ENCODE results near the gene LAMA1. TPM values are rescaled to one million over a fixed set of nuclear protein-coding genes. Genes with fewer than 3 reads are reported as not detected.

LAMA1 gene
- total RNA-seq, 1 experiment from 2014 or later, result 28.8 TPM

- no peak overlapping the region for H3K23ac ChIP-seq (ENCODE audit: insufficient read length, low read depth, low read length)
- peak overlapping the region in 1 of 3 experiments; percentile 28; a peak in 1 of 7 replicates for H3K27ac Mint-ChIP-seq
- no peaks in the 10 kb centered on the region for H3K27me3 Mint-ChIP-seq (ENCODE audit: low read depth)
- no peak overlapping the region for H4K8ac ChIP-seq (replicated peaks; ENCODE audit: insufficient read length, low read depth, low read length)
- no peak overlapping the region for H2AK5ac ChIP-seq (ENCODE audit: insufficient read length, low read length)
- H3K79me2 ChIP-seq (ENCODE audit: insufficient read depth, low read length), result no peaks in the 10 kb centered on the region
- H3K9me3 Mint-ChIP-seq, result no peaks in the 10 kb centered on the region; a peak in 1 of 5 replicates
- no peak overlapping the region for H3K56ac ChIP-seq (ENCODE audit: insufficient read length, low read depth, low read length)
- no peak for DNase-seq
- no peaks in the 10 kb centered on the region for H3K9me3 ChIP-seq (ENCODE audit: control insufficient read depth, low read depth, low read length)
- no peaks in the 10 kb centered on the region for H3K79me1 ChIP-seq (ENCODE audit: insufficient read depth, low read depth, low read length, poor library complexity, severe bottlenecking)
- no peak overlapping the region for H3K9ac ChIP-seq (ENCODE audit: extremely low read depth, insufficient read length, low read length)
- H3K4me2 ChIP-seq (ENCODE audit: insufficient read depth, insufficient read length, low read length), result no peak overlapping the region
- H4K5ac ChIP-seq (ENCODE audit: insufficient read length, low read depth, low read length), result no peak overlapping the region
- no peaks in the 10 kb centered on the region for H3K27me3 ChIP-seq (ENCODE audit: insufficient read depth, low read length)
- no peak overlapping the region for H2AFZ ChIP-seq (ENCODE audit: low read length)
- no peaks in the 10 kb centered on the region for H3K23me2 ChIP-seq (ENCODE audit: insufficient read length, low read depth, low read length, poor library complexity, severe bottlenecking)
- no peaks in the 10 kb centered on the region for H3K4me1 ChIP-seq (ENCODE audit: insufficient read depth, low read length)
- H3K4ac ChIP-seq (ENCODE audit: low read depth, low read length), result no peak overlapping the region
- H2BK5ac ChIP-seq (ENCODE audit: insufficient read length, low read length), result no peak overlapping the region
- H3K36me3 Mint-ChIP-seq (ENCODE audit: insufficient read depth in 1 of 3, low read depth in 3 of 3), result no peaks in the 10 kb centered on the region
- no peak overlapping the region for H3K14ac ChIP-seq (ENCODE audit: insufficient read depth, low read length)
- no peak overlapping the region for H4K91ac ChIP-seq (ENCODE audit: insufficient read length, low read depth, low read length)
- no peaks in the 10 kb centered on the region for H4K20me1 ChIP-seq (ENCODE audit: control insufficient read depth, insufficient read depth, insufficient read length)
- TF ChIP-seq CTCF (conservative IDR thresholded peaks at IDR 0.05), result no peak
- H3K18ac ChIP-seq (ENCODE audit: insufficient read length, low read depth, low read length), result no peak overlapping the region
- peaks cover 3 to 5% of the 10 kb centered on the region in 2 experiments; a peak in 3 of 4 replicates for H3K4me1 Mint-ChIP-seq
- H2BK12ac ChIP-seq (ENCODE audit: insufficient read length, low read depth, low read length), result no peak overlapping the region
- no peak overlapping the region for H2BK15ac ChIP-seq (ENCODE audit: low read depth, low read length)
- no peak overlapping the region for H2BK20ac ChIP-seq (ENCODE audit: low read depth, low read length, poor library complexity, severe bottlenecking)
- H3T11ph ChIP-seq (ENCODE audit: low read length), result no peak overlapping the region
- no peak overlapping the region for H2BK120ac ChIP-seq (ENCODE audit: low read depth, low read length, poor library complexity, severe bottlenecking)
- H3K27ac ChIP-seq (ENCODE audit: insufficient read length, low read depth, low read length), result no peak overlapping the region
- H3K4me3 Mint-ChIP-seq, result no peak overlapping the region
Measured at GRCh38 chr18:6921571-6921970, 196.0 kb downstream of the LAMA1 start.
